ENCODE data around the gene SLC25A21.

Gene SLC25A21

DNA sequence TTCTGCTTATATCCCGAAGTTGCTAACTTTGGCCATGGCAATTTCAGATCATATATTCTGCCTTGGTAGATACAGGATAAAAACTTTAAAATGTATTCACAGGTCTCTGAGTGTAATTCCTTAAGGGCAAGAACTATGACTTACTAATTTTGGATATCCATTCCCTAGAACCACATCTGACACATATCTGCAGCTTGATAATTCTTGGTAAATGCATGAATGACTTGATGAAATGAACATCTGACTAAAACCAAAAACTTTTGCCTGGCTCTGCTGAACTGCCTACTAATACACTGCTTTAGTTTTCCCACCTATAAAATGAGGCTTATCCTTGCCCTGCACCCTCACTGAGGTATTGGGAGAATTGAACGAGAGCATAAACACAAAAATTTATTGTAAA is 32.2 kb downstream of the SLC25A21 start:
- no peak for DNase-seq

DNA sequence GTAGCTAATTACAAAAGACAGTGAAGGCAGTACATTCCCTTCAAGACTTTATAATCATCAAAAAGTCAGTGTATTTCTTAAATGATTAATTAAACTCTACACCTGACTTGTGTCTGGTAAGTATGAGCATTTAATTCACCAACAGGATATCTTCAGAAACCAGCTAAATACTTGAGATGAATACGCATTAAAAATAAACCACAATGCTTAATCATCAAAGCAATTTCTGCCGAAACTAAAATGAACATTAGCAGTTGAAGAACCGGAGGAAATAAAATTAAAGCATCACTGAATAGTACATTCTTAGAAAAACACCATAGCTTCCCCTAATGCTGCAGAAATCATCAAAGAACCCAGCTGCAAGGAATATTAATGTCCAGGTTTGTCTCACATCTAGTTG is 32.7 kb downstream of the SLC25A21 start:
- no peak for DNase-seq

DNA sequence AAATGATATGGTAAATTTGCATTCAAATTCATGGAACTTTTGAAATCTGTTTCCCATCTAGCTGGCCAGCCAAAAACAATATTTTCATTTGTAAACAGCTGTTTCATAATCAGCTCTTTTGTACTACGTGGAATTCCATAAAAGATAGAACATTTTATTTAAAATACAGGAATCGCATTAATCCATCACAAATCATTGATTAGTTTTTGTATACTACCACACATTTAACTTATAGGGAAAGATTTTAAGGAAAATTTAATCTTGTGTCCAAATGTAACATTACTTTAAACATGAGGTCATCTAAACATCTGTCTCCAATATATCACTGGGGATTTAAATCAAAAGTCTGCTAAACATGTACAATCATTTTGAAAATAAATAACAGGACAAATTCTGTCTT is 33.5 kb downstream of the SLC25A21 start:
- no peak for DNase-seq

DNA sequence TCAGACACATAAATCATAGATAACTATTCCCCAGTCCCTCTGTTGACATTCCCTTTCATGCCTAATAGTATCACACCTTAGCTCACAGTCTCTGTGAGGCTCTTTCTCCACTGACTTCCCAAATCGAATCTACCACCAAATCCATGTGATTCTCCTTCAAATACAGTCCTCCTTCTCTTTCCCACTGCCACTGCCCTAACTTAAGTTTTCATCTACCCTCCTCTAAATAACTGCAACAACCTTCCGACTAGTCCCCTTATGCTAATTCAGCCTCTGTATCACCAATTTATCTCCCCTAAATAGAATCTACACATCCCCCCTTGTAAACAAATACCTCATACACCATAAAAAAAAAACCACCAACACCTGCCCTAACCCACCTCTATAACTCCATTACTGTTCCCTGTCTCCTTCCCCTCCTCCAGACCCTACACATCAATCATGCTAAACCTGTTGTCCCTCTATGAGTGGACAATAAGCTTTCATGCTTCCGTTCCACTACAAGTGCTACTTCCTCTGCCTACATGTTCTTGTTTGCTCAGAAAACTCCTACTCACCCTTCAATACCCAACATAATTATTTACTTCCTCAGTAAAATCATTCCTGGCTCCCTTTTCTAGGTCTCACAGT is 39.0 kb downstream of the SLC25A21 start:
- DNase-seq: no peak

DNA sequence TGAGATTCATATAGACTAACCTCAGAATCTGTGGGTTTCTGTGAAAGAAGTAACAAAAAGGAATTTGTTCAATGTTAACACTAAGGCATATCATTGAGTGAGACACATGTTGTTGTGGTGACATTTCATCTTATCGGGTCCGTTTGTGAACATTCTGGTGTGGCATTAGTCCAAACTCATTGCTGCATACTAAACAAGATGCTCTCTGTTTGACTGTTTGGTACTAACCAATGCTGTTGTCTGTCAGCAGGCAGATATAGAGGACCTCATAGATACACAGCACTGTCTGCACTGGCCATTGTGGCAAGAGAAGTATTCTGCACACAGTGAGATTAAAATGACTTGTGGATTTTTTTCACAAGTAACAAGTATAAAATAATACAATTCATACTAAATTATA is 41.2 kb downstream of the SLC25A21 start:
- DNase-seq: no peak

DNA sequence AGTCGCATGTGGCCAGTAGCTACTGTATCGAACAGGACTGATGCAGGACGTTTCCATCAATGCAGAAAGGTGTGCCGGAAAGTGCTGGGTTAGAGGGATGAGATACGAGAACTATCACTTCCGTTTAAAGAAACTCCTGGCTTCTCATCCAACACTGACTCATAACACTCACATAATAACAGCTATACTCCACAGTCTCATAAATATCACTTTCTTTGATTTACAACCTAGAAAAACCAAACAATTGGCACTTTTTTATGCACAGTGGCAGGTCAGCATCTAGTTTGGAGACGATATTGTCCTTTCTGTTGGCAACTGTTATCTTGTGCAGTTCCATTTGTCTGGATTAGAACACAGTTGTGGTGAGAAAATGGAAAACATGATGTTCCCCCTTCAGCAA is 43.4 kb downstream of the SLC25A21 start:
- no peak for DNase-seq

DNA sequence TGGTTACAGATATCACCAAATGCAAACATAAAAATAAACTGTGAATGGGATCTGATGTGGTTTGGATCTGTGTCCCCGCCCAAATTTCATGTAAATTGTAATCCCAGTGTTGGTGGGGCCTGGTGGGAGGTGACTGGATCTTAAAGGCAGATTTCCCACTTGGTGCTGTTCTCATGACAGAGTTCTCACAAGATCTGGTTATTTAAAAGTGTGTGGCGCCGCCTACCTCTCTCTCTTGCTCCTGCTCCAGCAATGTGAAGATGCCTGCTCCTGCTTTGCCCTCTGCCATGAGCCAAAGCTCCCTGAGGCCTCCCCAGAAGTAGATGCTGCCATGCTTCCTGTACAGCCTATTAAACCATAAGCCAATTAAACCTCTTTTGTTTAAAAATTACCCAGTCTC is 47.8 kb downstream of the SLC25A21 start:
- DNase-seq: no peak

DNA sequence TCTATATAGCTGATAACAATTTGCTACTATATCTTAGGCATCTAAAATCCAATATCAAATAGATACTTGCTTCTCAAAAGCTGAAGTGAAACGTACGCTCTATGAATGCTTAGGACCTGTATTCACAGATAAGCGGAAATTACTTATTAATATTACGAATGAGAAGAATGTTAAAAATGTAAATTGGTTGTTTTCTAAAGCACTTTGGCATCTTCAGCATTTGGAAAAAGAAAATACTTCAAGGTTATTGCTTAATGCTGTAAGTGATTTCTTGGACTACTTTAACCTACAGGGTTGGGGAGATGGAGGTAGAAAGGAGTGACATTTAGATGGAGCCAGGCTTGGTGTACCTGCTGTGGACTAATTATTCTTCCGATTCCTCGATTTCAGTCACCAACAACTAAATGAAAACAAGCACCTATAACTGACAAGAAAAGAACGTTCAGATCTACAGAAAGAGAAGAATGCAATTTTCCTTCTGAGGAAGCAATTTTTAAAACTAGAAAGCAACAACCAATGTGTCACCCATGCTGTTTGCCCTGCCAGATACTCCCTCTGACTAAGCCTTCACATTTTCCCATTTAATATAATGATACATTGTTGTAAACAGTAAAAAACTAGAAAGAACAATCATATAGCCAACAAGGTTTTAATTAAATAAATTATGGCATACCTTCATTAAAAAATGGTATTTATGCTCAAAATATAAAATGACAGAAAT is 49.3 kb downstream of the SLC25A21 start:
- DNase-seq: no peak

DNA sequence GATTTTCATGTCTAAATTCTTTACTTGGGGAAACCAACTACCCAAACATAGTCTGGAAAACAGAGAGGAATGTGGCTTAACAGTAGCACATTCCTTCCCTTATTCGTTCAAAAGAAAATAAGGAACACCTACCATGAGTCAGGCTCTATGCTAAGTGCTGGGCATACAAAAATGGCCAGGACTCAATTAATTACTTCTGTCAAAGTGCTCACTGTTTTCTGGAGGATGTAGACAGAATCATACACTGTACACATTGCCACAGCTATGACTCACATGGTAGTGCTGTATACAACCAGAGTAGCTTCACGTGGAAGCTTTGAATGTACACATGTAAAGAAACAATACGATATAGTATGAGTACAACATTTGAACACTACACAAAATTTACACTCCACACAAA is 50.1 kb downstream of the SLC25A21 start:
- no peak for DNase-seq

DNA sequence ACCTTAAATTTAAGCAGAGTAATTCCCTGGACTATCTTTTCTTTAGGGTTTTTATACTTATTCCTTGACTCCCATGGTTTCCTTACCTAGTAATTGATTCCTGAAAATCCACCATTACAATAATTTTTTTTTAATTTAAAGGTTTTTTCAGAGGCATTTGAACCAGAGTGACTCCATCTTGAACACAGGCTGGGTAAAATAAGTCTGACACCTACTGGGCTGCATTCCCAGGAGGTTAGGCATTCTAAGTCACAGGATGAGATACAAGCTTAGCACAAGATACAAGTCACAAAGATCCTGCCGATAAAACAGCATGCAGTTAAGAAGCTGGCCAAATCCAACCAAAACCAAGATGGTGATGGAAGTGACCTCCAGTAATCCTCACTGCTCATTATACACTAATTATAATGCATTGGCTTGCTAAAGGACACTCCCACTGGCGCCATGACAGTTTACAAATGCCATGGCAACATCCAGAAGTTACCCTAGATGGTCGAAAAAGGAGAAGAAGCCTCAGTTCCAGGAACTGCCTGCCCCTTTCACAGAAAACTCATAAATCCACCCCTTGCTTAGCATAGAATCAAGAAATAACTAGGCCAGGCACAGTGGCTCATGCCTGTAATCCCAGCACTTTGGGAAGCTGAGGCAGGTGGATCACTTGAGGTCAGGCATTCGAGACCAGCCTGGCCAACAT is 53.6 kb downstream of the SLC25A21 start:
- DNase-seq: no peak

DNA sequence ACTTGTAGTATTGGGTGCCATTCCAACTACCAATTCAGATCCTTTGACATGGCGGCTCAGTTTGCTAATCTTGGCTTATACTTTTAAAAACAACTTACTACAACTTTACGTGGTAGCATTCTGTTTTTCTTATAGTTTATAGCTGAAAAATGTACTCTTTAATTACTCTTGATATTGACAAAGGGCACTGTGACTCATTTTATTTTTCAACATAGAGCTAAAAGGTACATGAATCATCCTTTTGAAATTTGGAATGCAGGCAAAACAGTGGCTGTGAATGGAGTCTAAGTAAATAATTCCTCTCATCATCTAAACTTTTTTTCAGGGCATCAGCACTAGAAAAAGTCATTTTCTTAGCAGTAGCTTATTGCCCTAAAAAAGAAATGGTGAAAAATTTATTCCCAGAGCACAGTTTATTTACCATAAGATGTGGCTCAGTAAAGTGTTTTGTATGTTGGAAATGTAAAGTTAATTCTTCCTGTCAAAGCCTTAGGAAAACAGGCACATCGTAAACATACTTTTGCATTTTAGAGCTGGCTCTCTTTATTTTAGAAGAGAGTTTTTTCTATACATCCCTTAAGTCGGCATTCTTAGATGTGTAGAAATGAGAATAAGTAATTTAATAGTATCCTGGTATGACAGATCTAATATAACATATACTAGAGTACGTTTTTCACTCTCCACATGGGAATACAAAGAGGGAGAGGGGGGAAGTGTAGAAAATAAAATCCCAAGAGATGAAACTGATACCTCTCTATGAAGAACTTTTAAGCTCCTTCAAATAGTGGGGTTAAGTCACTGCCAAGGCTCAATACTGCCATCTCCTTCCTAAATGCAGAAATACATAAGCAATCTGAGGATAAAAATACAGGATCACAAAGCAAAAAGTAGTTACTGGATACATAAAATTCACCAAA is 55.2 kb downstream of the SLC25A21 start:
- no peak for DNase-seq

DNA sequence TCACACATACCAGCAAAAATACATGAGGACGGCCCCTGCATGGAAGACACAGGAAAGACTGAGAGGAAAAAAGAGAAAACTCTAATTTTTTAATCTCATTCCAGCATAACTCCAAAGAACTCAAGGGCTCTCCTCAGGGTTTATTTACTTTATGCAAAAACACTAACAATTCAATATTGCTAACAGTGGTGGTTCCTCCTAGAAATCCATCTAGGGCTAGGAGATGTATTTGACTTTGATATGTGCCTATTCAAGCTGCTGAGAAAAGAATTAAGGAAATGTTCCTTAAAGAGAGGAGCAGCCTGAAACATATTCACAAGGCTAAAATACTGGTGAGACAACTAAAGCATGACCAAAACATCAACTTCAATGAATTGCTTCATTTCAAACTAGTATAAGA is 57.0 kb downstream of the SLC25A21 start:
- no peak for DNase-seq

DNA sequence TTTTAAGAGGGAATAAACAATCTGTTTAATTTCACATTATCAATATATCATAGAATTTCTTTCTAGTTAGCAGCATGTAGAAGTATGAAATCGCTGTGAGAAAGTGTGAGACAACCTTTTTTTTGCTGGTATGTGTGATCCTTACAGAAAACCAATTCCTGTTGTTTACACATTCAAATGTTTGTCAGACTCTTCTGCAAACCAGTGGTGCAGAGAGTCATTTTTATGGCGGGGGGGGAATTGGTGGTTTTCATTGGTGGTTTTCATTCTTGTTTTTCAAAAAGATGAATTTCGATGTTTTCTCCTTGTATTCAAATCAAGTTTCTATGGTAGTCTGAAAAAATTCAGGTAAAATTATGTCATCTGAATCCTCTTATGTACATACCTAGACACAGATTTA is 57.8 kb downstream of the SLC25A21 start:
- DNase-seq: no peak

DNA sequence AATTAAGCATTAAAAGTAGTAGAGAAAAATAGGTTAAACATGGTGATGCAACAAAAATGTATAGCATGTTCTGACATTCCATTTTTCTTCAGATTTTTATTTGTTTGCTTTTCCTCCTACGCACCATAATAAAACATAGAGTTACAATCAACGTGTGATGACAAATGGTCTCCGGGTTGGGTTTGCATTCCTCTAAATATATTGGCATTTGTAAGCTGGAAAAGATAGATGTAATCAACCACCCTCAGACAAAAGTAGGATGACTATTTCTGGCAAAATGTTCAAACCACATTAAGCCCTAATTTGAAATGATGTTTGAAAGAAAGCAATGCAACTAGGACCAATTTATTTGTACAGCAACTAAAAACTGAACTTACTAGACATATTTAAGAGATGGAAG is 58.4 kb downstream of the SLC25A21 start:
- no peak for DNase-seq

DNA sequence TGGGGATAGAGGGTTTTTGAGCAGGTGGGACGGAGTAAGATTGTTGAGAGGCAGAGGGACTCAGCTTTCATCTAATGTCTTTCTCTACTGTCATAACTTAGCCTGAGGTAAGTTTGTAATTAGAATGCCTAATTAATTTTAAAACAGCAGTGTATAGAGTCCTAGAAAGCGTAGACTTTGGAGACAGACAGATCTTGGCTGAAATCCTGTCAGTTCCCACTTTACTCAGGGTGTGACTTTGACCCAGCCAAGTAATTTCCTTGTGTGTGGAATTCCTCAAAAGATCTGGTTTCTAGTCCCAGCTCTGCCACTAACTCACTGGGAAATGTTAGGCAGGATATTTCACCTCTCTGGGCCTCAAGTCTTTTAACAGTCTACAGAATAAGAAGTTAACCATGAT is 74.3 kb downstream of the SLC25A21 start:
- no peak for DNase-seq

DNA sequence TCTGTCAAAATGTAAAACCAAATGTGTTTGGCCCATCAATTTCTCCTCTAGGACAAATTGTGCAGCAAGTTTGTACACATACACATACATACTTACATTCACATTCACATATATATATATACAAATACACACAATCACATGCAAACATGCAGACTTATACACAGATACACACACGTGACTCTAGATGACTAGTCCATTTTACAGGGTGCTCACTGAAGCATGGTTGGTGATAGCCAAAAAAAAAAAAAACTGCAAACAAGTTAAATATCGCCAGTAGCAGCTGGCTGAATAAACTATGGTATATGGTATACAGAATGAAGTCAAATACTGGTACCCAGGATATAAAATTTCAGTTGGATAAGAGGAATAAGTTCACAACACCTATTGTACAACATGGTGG is 77.9 kb downstream of the SLC25A21 start:
- no peak for DNase-seq

DNA sequence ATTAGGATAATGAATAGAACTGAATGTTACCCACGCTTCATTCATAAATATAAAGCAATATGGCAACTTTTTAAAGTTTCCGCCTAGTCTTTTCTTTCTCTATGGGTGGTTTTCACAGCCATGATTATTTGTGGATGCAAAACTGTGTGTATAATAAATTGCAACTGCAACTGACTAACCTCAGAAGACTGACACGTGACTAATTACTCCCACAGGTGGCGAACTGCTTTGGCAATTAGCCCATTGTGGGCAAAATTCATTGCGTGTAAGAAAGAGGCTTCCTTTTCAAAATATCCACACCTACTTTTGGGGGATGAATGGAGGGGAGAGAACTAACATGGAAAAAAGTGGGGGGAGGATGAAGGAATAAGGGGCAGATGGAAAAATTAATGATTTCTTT is 79.0 kb downstream of the SLC25A21 start:
- no peak for DNase-seq

DNA sequence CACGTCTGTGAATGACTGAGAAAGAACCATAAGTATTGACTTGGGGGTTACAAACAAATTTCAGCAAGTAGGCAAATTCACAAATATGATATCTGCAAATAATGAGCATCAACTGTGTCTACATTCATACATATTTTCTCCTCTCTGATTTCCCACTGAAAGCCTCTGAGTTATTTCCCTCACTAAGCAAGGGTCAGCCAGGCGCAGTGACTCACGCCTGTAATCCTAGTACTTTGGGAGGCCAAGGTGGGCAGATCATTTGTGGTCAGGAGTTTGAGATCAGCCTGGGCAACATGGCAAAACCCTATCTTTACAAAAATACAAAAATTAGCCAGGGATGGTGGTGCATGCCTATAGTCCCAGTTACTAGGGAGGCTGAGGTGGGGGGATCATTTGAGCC is 80.8 kb downstream of the SLC25A21 start:
- no peak for DNase-seq

DNA sequence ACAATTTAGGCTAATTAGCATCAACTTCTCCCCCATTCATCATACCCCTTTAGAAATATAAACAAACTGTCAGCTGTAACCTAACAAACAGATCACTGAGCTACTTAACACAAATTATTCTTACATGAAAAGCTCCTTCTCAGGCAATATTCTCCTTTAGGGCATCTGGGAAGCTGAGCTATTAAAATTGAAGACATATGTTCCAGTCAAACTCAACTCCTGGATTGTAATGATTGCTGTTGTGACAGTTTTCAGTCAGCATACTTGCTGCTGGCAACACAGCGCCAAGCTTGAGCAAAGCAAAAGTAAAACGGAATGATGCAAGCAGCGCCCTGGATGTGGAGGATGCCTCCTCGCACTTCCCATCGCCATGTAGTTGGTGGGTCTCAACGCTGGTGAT is 82.4 kb downstream of the SLC25A21 start:
- no peak for DNase-seq

DNA sequence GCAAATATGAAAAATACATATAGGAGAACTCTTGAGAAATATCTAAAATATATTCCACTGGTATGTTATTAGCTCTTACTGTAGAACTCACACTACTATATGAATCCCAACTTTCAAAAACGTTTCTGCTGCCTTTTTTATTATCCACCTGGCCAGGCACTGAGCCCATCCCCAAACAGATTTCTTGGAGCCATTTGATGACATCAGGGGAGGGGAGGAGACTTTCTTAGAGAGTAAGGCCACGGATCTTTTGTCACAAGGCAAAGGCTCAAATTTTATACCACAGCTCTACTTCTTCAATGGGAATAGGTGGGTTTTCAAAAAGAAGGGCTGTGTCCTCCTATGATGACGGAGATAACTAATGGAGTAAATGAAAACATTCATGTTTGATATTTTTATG is 83.0 kb downstream of the SLC25A21 start:
- DNase-seq: no peak

DNA sequence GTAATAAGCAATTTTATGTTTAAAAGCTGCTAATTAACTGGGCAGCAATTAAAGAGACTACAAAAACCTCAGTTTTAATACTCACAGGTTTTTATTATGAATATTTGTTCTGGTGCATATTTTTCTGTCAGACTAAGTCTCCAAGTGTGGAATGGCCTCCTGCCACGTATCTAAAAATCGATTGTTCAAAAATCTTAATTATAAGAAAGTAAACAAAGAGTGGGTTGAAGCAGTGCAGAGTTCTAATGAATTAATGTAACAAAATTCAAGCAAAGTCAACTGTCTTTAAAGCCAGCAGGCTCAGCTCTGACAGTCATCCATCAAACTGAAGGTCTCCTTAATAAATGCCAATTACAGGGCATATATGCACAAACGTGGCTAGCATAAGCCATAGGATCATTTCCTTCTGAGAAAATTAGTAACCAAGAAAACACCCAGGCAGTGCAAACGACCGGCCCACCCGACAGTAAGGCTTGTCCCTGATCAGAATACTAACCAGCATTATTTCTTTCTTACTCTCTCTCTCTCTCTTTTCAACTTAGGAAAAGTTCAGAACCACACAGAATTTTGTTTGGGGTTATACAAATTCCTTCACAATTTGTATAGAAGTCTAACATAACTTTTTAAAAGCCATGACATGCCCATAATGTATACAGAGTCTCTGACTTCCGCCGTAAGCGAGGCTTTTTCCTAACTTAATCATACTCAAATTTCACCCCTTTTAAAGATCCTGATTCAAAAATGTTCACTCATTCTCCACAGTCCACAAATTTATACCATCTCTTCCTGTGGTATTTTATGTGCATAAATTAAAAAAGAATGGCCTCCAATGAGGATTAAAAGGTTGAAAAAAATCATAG is 83.8 kb downstream of the SLC25A21 start:
- no peak for DNase-seq

DNA sequence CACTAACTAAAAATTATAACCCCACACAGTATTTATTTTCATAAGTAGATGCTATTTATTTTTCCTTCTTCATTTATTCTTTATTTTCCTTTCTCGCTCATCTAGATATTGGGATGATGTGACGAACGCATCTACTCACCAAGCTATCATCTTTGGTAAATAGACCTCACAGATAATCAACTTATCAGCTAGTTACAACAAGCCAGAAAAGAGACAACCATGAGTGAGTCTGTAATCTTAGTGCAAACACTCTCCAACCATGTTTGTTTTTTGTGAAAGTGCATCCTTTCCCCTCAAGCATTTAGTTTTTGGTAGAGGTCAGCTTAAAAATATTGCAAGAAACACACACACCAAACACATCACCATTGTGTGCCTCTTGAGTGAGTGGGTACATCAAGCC is 84.9 kb downstream of the SLC25A21 start:
- no peak for DNase-seq

Data from CD4-positive, alpha-beta T cell treated with Interferon gamma for 1 hour (primary cell).